Upper lobe of left lung (tissue), 4 donors: Measurements from ENCODE around the gene KIF6.

ENCODE experiments used
- CTCF ChIP-seq, 6 experiments: fragments of 450-650 bp in 4 of 6; fragments of 200-600 bp in 2 of 6; sonication (generic) in 2 of 6; IDR thresholded peaks; one replicate each; pipeline ENCODE4 v1.5.1; 2016 to 2019; ENCODE audit warnings: antibody characterized with exemption in 6 of 6
- EP300 ChIP-seq, 4 donors: sonication (generic); formaldehyde crosslinking; IDR thresholded peaks; one replicate each; pipeline ENCODE4 v1.5.1; 2017; ENCODE audit warnings: antibody characterized with exemption in 4 of 4, control low read depth in 2 of 4
- POLR2A ChIP-seq, 4 donors: fragments of 450-650 bp; IDR thresholded peaks; one replicate each; pipeline ENCODE4 v1.5.1; 2016 to 2017; ENCODE audit warnings: antibody characterized with exemption in 4 of 4, mild to moderate bottlenecking in 2 of 4
- POLR2AphosphoS5 ChIP-seq, 2 donors: sonication (generic); formaldehyde crosslinking; IDR thresholded peaks; one replicate each; pipeline ENCODE4 v1.5.1; 2017; ENCODE audit warnings: antibody characterized with exemption in 2 of 2

- TF ChIP-seq POLR2AphosphoS5 (IDR thresholded peaks at IDR 0.05) (no peak), CTCF (IDR thresholded peaks at IDR 0.05) (no peak), POLR2A (IDR thresholded peaks at IDR 0.05) (no peak), EP300 (IDR thresholded peaks at IDR 0.05) (no peak)
These were observed 30.0 kb upstream of the KIF6 start for GRCh38 chr6:39755231-39755630.
